Neural cell (in vitro differentiated cells): Measurements from ENCODE around the gene EEF1A2. TPM values are rescaled to one million over a fixed set of nuclear protein-coding genes. Genes with fewer than 3 reads are reported as not detected.

Source experiments
- H2AFZ ChIP-seq: fragments of 200-600, 300-800 bp; sonication (generic), shearing (Covaris generic); 2 replicates; pipeline ENCODE4 v1.6.0; 2014; ENCODE audit warnings: low read depth, mild to moderate bottlenecking, antibody characterized with exemption, low read length, moderate library complexity
- H3F3A ChIP-seq: fragments of 200-600 bp; shearing (Covaris generic); 2 replicates; pipeline ENCODE4 v1.6.1; 2016; ENCODE audit warnings: mild to moderate bottlenecking, moderate library complexity, mixed read lengths, antibody characterized with exemption, low read length; ENCODE audit not compliant: insufficient read depth, poor library complexity, severe bottlenecking
- H3K27ac ChIP-seq: fragments of 200-600, 300-800 bp; sonication (generic), shearing (Covaris generic); 2 replicates; pipeline ENCODE4 v1.5.1; 2014; ENCODE audit warnings: mild to moderate bottlenecking, low read length, moderate library complexity
- H3K27me3 ChIP-seq: fragments of 300-800, 200-600 bp; sonication (generic), shearing (Covaris generic); 2 replicates; pipeline ENCODE4 v1.6.0; 2014; ENCODE audit warnings: mild to moderate bottlenecking, low read depth, low read length, moderate library complexity; ENCODE audit not compliant: insufficient read depth
- H3K36me3 ChIP-seq: fragments of 300-800, 200-600 bp; sonication (generic), shearing (Covaris generic); 2 replicates; pipeline ENCODE4 v1.5.1; 2014; ENCODE audit warnings: mild to moderate bottlenecking, antibody characterized with exemption, low read length, moderate library complexity; ENCODE audit not compliant: insufficient read depth
- H3K4me2 ChIP-seq: fragments of 300-800, 200-600 bp; sonication (generic), shearing (Covaris generic); 2 replicates; pipeline ENCODE4 v1.6.0; 2014; ENCODE audit warnings: mild to moderate bottlenecking, low read length
- H3K4me3 ChIP-seq: fragments of 300-800, 200-600 bp; sonication (generic), shearing (Covaris generic); 2 replicates; pipeline ENCODE4 v1.5.1; 2014; ENCODE audit warnings: mild to moderate bottlenecking, low read length, moderate library complexity
- H3K79me2 ChIP-seq: fragments of 200-600 bp; shearing (Covaris generic); replicated peaks from 2 replicates; pipeline ENCODE4 v1.6.0; 2014; ENCODE audit warnings: mild to moderate bottlenecking, low read length, moderate library complexity; ENCODE audit not compliant: insufficient read depth
- H3K9ac ChIP-seq: fragments of 300-800, 200-600 bp; sonication (generic), shearing (Covaris generic); 2 replicates; pipeline ENCODE4 v1.6.1; 2016; ENCODE audit warnings: mild to moderate bottlenecking, low read length, mixed read lengths
- H3K9me2 ChIP-seq: fragments of 200-600 bp; shearing (Covaris generic); 2 replicates; pipeline ENCODE4 v1.6.1; 2016; ENCODE audit warnings: mild to moderate bottlenecking, low read length, mixed read lengths; ENCODE audit not compliant: insufficient read depth
- H3K9me3 ChIP-seq: fragments of 200-600, 300-800 bp; sonication (generic), shearing (Covaris generic); 2 replicates; pipeline ENCODE4 v1.6.1; 2016; ENCODE audit warnings: mild to moderate bottlenecking, mixed run types, low read length, moderate library complexity, mixed read lengths
- H4K20me1 ChIP-seq: fragments of 200-600 bp; shearing (Covaris generic); 2 replicates; pipeline ENCODE4 v1.6.1; 2016; ENCODE audit warnings: mild to moderate bottlenecking, mixed run types; ENCODE audit not compliant: insufficient read depth
- CTCF ChIP-seq: fragments of 450-650 bp; IDR thresholded peaks from 2 replicates; pipeline ENCODE4 v1.5.1; 2014; ENCODE audit warnings: antibody characterized with exemption, mild to moderate bottlenecking, moderate library complexity; ENCODE audit not compliant: poor library complexity, severe bottlenecking
- EP300 ChIP-seq: fragments of 450-650 bp; conservative IDR thresholded peaks from 2 replicates; pipeline ENCODE4 v1.6.1; 2014; ENCODE audit warnings: antibody characterized with exemption, mild to moderate bottlenecking, moderate library complexity; ENCODE audit not compliant: poor library complexity, severe bottlenecking
- EZH2 ChIP-seq: fragments of 200-600, 300-800 bp; shearing (Covaris generic), sonication (generic); IDR thresholded peaks from 2 replicates; pipeline ENCODE4 v1.6.1; 2014; ENCODE audit warnings: antibody characterized with exemption, low read length, borderline replicate concordance, mild to moderate bottlenecking; ENCODE audit not compliant: insufficient read depth, poor library complexity, severe bottlenecking
- MXI1 ChIP-seq: fragments of 450-650 bp; conservative IDR thresholded peaks from 2 replicates; pipeline ENCODE4 v1.6.1; 2014; ENCODE audit warnings: antibody characterized with exemption, mild to moderate bottlenecking; ENCODE audit not compliant: poor library complexity, severe bottlenecking
- POLR2AphosphoS5 ChIP-seq: IDR thresholded peaks from 2 replicates; pipeline ENCODE4 v1.6.1; 2012
- RAD21 ChIP-seq: fragments of 450-650 bp; conservative IDR thresholded peaks from 2 replicates; pipeline ENCODE4 v1.6.1; 2014; ENCODE audit warnings: antibody characterized with exemption, mild to moderate bottlenecking, moderate library complexity
- REST ChIP-seq: IDR thresholded peaks from 2 replicates; pipeline ENCODE4 v1.6.1; 2012; ENCODE audit warnings: borderline replicate concordance
- SMC3 ChIP-seq: fragments of 450-650 bp; conservative IDR thresholded peaks from 2 replicates; pipeline ENCODE4 v1.6.1; 2014; ENCODE audit warnings: antibody characterized with exemption, mild to moderate bottlenecking, moderate library complexity; ENCODE audit not compliant: poor library complexity
- TAF1 ChIP-seq: IDR thresholded peaks from 2 replicates; pipeline ENCODE4 v1.6.1; 2012; ENCODE audit warnings: low read depth
- polyA plus RNA-seq: library from polyadenylated mRNA; depleted of rRNA; stranded (reverse); fragments of >200 nt; gene quantifications from 2 replicates; pipeline ENCODE4 v1.2.3, GENCODE V29; 2014

EEF1A2 gene
- polyA plus RNA-seq, 1 donor from 2014 or later: 208 TPM

GRCh38 chr20:63497138-63497945, 1.5 kb downstream of the EEF1A2 start:
- no peaks in the 10 kb centered on the region for H3K9me2 ChIP-seq
- peaks cover 12% of the 10 kb centered on the region for H3K36me3 ChIP-seq
- H2AFZ ChIP-seq: no peak overlapping the region
- H3K9me3 ChIP-seq: no peaks in the 10 kb centered on the region
- no peaks in the 10 kb centered on the region for H3K27me3 ChIP-seq
- peak overlapping the region; percentile 88 for H3K4me3 ChIP-seq
- no peak for TF ChIP-seq MXI1
- TF ChIP-seq EZH2: no peak
- TF ChIP-seq TAF1: no peak
- TF ChIP-seq REST: no peak
- TF ChIP-seq POLR2AphosphoS5: no peak
- no peak for TF ChIP-seq SMC3
- TF ChIP-seq CTCF: no peak
- TF ChIP-seq RAD21: no peak
- no peak for TF ChIP-seq EP300
- no peaks in the 10 kb centered on the region for H3F3A ChIP-seq
- no peaks in the 10 kb centered on the region for H4K20me1 ChIP-seq
- H3K9ac ChIP-seq: peak overlapping the region; percentile 85
- peaks cover 3% of the 10 kb centered on the region for H3K79me2 ChIP-seq
- peak overlapping the region; percentile 84 for H3K4me2 ChIP-seq
- no peak overlapping the region for H3K27ac ChIP-seq

- TF ChIP-seq POLR2AphosphoS5 (no peak), RAD21 (no peak), EP300 (no peak), TAF1 (no peak), CTCF (no peak), EZH2 (no peak)
- H3K9me3 ChIP-seq: no peaks in the 10 kb centered on the region
- H4K20me1 ChIP-seq: no peaks in the 10 kb centered on the region
- peak overlapping the region; percentile 85 for H3K9ac ChIP-seq
- no peaks in the 10 kb centered on the region for H3F3A ChIP-seq
- peak overlapping the region; percentile 88 for H3K4me3 ChIP-seq
- H3K36me3 ChIP-seq: peaks cover 12% of the 10 kb centered on the region
- peak overlapping the region; percentile 78 for H3K4me2 ChIP-seq
- peak overlapping the region; percentile 47 for H3K27ac ChIP-seq
- peaks cover 3% of the 10 kb centered on the region for H3K79me2 ChIP-seq
- no peaks in the 10 kb centered on the region for H3K27me3 ChIP-seq
- no peaks in the 10 kb centered on the region for H3K9me2 ChIP-seq
- H2AFZ ChIP-seq: no peak overlapping the region
These were observed 2.2 kb downstream of the EEF1A2 start for GRCh38 chr20:63496596-63497120.
